Loucy (cell line): Measurements from ENCODE around the gene H2AZ2.

ENCODE experiments used
- H2AFZ ChIP-seq: fragments of 200-600 bp; sonication (generic); 2 replicates; pipeline ENCODE4 v1.6.0; 2016; ENCODE audit warnings: antibody characterized with exemption, mild to moderate bottlenecking, low read length, moderate library complexity
- H3F3A ChIP-seq: fragments of 200-600 bp; 2 replicates; pipeline ENCODE4 v1.6.0; 2016; ENCODE audit warnings: antibody characterized with exemption, low read depth, mild to moderate bottlenecking
- H3K27me3 ChIP-seq: fragments of 200-600 bp; sonication (generic); 2 replicates; pipeline ENCODE4 v1.6.1; 2014; ENCODE audit warnings: low read length, mild to moderate bottlenecking; ENCODE audit not compliant: insufficient read depth, poor library complexity, severe bottlenecking
- H3K36me3 ChIP-seq: fragments of 200-600 bp; sonication (generic); 2 replicates; pipeline ENCODE4 v1.6.1; 2016; ENCODE audit warnings: low read length; ENCODE audit not compliant: insufficient read depth
- H3K4me1 ChIP-seq: fragments of 200-600 bp; sonication (generic); 2 replicates; pipeline ENCODE4 v1.5.1; 2014; ENCODE audit warnings: low read length, mild to moderate bottlenecking; ENCODE audit not compliant: insufficient read depth, poor library complexity, severe bottlenecking
- H3K4me2 ChIP-seq: fragments of 200-600 bp; sonication (generic); 2 replicates; pipeline ENCODE4 v1.6.0; 2014; ENCODE audit warnings: antibody characterized with exemption, low read length, low read depth, mild to moderate bottlenecking; ENCODE audit not compliant: poor library complexity, severe bottlenecking
- H3K4me3 ChIP-seq: fragments of 200-600 bp; sonication (generic); 2 replicates; pipeline ENCODE4 v1.5.1; 2014; ENCODE audit warnings: low read length, mild to moderate bottlenecking, mixed read lengths; ENCODE audit not compliant: poor library complexity, severe bottlenecking
- H3K79me2 ChIP-seq: fragments of 200-600 bp; sonication (generic); 2 replicates; pipeline ENCODE4 v1.6.1; 2014; ENCODE audit warnings: low read length; ENCODE audit not compliant: insufficient read depth
- H3K9ac ChIP-seq: fragments of 200-600 bp; sonication (generic); 2 replicates; pipeline ENCODE4 v1.6.0; 2014; ENCODE audit warnings: mild to moderate bottlenecking, low read depth, low read length, moderate library complexity; ENCODE audit not compliant: poor library complexity, severe bottlenecking
- H3K9me2 ChIP-seq: fragments of 200-600 bp; sonication (generic); replicated peaks from 2 replicates; pipeline ENCODE4 v1.6.1; 2016; ENCODE audit warnings: low read depth, low read length, mixed read lengths
- H3K9me3 ChIP-seq: fragments of 200-600 bp; sonication (generic); 2 replicates; pipeline ENCODE4 v1.6.1; 2014; ENCODE audit warnings: mild to moderate bottlenecking, antibody characterized with exemption, low read length, low read depth; ENCODE audit not compliant: insufficient read depth
- H4K20me1 ChIP-seq: fragments of 200-600 bp; sonication (generic); 2 replicates; pipeline ENCODE4 v1.6.0; 2014; ENCODE audit warnings: antibody characterized with exemption, low read length, mild to moderate bottlenecking; ENCODE audit not compliant: insufficient read depth, poor library complexity, severe bottlenecking
- CTCF ChIP-seq: fragments of 200-600 bp; sonication (generic); conservative IDR thresholded peaks from 2 replicates; pipeline ENCODE4 v1.5.1; 2014; ENCODE audit warnings: mild to moderate bottlenecking, antibody characterized with exemption, low read length
- EZH2phosphoT487 ChIP-seq: fragments of 200-600 bp; IDR thresholded peaks from 2 replicates; pipeline ENCODE4 v1.6.1; 2018; ENCODE audit warnings: antibody characterized with exemption, mild to moderate bottlenecking, moderate library complexity, borderline replicate concordance

The H2AZ2 gene

GRCh38 chr7:44838751-44839150 is 9.1 kb downstream of the H2AZ2 start:
- no peaks in the 10 kb centered on the region for H3K27me3 ChIP-seq
- H3K9me2 ChIP-seq, result no peaks in the 10 kb centered on the region
- no peaks in the 10 kb centered on the region for H3F3A ChIP-seq
- peaks cover 63% of the 10 kb centered on the region for H4K20me1 ChIP-seq
- no peak overlapping the region for H3K4me2 ChIP-seq
- H3K9me3 ChIP-seq, result no peaks in the 10 kb centered on the region
- H3K79me2 ChIP-seq, result peaks cover 96% of the 10 kb centered on the region
- H3K9ac ChIP-seq, result no peak overlapping the region
- H3K4me3 ChIP-seq, result no peak overlapping the region
- TF ChIP-seq EZH2phosphoT487, result no peak
- no peak for TF ChIP-seq CTCF
- peaks cover 69% of the 10 kb centered on the region for H3K36me3 ChIP-seq
- H2AFZ ChIP-seq, result no peak overlapping the region
- peaks cover 18% of the 10 kb centered on the region for H3K4me1 ChIP-seq

GRCh38 chr7:44827567-44827966 is 20.3 kb downstream of the H2AZ2 start:
- Histone ChIP-seq H3K79me2 (peaks cover 23% of the 10 kb centered on the region), H3F3A (no peaks in the 10 kb centered on the region; the same call in 1 of the 2 replicates), H3K4me1 (no peaks in the 10 kb centered on the region), H3K4me2 (no peak overlapping the region), H3K4me3 (no peak overlapping the region), H2AFZ (no peak overlapping the region), H3K36me3 (peaks cover 71% of the 10 kb centered on the region), H4K20me1 (peaks cover 17% of the 10 kb centered on the region), H3K9me3 (no peaks in the 10 kb centered on the region), H3K27me3 (no peaks in the 10 kb centered on the region), H3K9me2 (no peaks in the 10 kb centered on the region), H3K9ac (no peak overlapping the region)
- TF ChIP-seq CTCF (no peak), EZH2phosphoT487 (no peak)

- H2AFZ ChIP-seq, result no peak overlapping the region
- H3K27me3 ChIP-seq, result no peaks in the 10 kb centered on the region
- peaks cover 45% of the 10 kb centered on the region; the same call in 1 of the 2 replicates for H3K36me3 ChIP-seq
- H3K4me3 ChIP-seq, result no peak overlapping the region
- H3K4me2 ChIP-seq, result no peak overlapping the region
- no peaks in the 10 kb centered on the region for H3K9me2 ChIP-seq
- H3K79me2 ChIP-seq, result peaks cover 10% of the 10 kb centered on the region; the same call in 1 of the 2 replicates
- peaks cover 5% of the 10 kb centered on the region for H4K20me1 ChIP-seq
- no peaks in the 10 kb centered on the region for H3K9me3 ChIP-seq
- no peaks in the 10 kb centered on the region; the same call in 1 of the 2 replicates for H3F3A ChIP-seq
- H3K9ac ChIP-seq, result no peak overlapping the region
- H3K4me1 ChIP-seq, result no peaks in the 10 kb centered on the region
- TF ChIP-seq CTCF (no peak), EZH2phosphoT487 (no peak)
These were observed 22.9 kb downstream of the H2AZ2 start for GRCh38 chr7:44824894-44825526.
